Measurements from ENCODE around the gene KIF2C.
A peak's percentile ranks its signal among the peaks of the same experiment; 100 is the strongest.

DNA sequence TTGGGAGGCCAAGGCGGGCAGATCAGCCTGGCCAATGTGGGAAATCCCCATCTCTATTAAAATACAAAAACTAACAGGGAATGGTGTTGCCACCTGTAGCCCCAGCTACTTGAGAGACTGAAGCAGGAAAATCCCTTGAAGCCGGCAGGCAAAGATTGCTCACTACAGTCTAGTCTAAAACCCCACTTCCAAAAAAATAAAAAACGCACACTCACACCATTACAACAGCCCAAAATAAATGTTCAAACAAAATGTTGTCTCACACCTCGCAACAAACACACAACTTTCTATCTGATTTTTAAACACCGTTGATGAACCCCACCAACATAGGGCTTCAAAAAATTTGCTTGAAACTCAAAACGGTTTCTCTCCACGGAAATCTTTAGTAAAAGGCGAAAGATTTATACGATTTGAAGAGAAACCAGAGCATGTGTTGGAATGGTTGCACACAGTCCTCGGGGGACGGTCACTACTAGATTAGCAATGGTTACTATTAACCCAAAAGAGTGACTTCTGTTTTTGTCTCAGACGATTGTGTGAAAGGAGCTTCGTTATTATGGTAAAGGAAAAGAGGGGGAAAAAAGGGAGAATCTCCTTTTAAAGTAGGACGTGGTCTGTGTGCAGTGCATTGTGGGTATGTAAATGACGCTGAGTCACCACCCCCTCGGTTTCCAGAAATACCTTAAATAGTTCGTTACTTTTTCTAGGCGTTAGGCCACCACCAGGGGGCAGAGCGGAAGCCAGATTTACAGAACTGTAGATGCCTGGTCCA lies 8.7 kb upstream of the KIF2C start, which contains the start of gene RNU5D-1:
- peak in 2 of 3 donors; percentile 45 to 99 for TF ChIP-seq POLR2AphosphoS5 (IDR thresholded peaks at IDR 0.05)
- TF ChIP-seq, protein P1, sequence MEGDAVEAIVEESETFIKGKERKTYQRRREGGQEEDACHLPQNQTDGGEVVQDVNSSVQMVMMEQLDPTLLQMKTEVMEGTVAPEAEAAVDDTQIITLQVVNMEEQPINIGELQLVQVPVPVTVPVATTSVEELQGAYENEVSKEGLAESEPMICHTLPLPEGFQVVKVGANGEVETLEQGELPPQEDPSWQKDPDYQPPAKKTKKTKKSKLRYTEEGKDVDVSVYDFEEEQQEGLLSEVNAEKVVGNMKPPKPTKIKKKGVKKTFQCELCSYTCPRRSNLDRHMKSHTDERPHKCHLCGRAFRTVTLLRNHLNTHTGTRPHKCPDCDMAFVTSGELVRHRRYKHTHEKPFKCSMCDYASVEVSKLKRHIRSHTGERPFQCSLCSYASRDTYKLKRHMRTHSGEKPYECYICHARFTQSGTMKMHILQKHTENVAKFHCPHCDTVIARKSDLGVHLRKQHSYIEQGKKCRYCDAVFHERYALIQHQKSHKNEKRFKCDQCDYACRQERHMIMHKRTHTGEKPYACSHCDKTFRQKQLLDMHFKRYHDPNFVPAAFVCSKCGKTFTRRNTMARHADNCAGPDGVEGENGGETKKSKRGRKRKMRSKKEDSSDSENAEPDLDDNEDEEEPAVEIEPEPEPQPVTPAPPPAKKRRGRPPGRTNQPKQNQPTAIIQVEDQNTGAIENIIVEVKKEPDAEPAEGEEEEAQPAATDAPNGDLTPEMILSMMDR (IDR thresholded peaks at IDR 0.05 in 8 of 11, conservative IDR thresholded peaks at IDR 0.05 in 3 of 11), result peak; percentile 65 to 97 (median 90)

Data from spleen (tissue), 7 donors.